HL-60/S4 treated with phorbol 12-myristate 13-acetate at 8.2 ng/mL for 4 days and 3 days (cell line): ENCODE results near the gene TRIM17.
"Not testable (repeated sequence)": the region's sequence is repeated elsewhere in the genome, so short reads cannot be mapped to it uniquely, and the experiment has no call there.

Source experiments
- in situ Hi-C: fragments of 300-500 bp; cut with MboI; formaldehyde crosslinking; loops from 2 replicates; pipeline ENCODE4 v1.15.0; 2022; ENCODE audit warnings: low sequenced_read_pairs

Gene TRIM17

DNA sequence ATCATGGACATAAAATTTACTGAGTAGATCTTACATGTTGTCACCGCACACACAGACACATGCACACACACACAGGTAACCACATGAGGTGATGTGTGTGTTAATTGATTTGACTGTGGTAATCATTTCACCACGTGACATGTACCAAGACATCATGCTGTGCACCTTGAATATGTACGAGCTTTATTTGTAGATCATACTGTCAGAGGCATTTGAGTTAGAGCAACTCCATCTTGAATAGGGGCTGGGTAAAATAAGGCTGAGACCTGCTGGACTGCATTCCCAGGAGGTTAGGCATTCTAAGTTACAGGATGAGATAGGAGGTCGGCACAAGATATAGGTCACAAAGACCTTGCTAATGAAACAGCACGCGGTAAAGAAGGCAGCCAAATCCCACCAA lies 31.7 kb upstream of the TRIM17 start:
- in situ Hi-C loops = no loop called here

DNA sequence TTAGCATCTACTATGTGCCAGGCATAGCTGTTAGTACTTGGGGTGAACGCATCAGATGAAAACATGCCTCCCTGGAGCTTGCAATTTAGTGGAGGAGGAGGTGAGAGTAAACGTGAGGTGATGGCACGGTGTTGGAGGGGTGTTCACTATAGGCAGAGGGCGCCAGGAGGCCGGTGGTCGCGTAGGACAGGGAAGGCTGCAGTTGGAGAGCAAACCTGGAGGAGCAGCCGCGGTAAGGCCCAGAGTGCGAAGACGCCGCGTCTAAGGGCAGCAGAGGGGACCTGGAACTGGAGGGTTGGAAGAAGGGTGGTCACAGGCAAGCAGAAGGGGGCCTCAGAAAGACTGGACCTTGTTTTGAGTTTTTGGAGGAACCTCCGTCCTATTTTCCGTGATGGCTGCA lies 30.2 kb upstream of the TRIM17 start:
- in situ Hi-C loops = no loop called here

DNA sequence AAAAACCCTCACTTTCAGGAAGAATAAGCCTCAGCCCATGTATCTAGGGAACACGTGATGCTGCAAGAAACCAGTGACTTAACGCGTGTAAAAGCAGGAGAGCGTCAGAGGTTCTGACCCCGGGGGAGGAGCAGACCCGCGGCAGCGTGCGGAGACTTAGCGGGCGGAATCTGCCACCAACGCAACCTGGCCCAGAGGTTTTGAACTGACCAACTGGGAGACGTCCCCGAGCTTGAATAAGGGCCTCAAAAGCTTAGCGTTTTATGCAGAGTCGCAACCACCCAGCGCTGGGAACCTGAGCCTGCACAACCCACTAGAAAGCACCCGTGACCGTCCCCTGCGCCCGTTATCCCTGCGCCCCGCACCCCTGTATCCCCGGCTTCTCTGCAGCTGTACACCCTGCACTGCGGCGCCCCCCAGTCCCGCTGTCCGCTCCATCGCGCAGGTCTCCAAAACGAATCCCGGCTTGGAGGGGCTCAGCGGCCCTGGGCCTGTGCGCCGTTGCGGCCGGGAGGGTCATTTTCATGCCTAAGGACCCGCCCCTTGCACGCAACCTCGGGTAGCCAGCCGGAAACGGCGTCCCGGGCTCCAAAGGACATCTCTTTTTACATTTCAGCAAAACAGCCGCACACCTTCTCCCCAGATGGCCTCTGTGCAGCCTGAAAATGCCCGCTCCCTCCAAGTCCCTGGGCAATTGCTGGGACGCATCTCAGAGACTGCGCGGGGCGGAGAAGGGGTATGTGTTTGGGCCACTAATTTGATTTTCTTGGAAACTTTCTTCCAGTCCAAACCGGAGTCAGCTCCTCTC lies 29.4 kb upstream of the TRIM17 start:
- in situ Hi-C loops = no loop called here

DNA sequence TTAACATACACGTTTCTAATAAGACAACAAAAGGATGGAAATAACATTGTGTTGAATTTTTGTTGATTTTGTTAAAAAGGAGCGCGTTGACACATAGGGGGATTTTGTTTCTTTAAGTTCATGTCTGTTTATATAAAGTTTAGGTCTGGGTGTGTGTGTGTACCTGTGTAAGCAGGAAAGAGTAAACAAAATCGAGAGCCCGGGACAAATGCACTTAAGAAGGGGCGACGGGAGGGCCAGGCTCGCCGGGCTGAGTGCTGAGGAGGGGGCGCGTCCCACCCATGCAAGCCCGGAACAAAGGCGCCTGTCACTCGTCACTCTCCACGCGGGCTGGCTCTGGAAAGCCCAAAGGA lies 28.8 kb upstream of the TRIM17 start:
- in situ Hi-C loops = no loop called here

DNA sequence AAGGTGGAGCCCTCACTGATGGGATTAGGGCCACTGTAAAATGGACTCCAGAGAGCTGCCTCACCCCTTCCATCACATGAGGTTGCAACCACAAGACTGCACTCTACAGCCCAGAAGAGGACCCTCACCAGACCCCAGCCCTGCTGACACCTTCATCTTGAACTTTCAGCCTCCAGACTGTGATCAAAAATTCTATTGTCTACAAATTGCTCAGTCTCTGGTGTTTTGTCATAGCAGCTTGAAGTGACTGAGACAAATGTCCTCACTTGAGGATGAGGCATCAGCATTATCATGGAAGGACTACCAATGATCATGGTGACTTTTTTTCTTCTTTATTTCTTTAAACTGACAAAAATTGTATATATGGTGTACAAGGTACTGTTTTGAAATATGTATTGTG lies 26.7 kb upstream of the TRIM17 start:
- in situ Hi-C loops = no loop called here

DNA sequence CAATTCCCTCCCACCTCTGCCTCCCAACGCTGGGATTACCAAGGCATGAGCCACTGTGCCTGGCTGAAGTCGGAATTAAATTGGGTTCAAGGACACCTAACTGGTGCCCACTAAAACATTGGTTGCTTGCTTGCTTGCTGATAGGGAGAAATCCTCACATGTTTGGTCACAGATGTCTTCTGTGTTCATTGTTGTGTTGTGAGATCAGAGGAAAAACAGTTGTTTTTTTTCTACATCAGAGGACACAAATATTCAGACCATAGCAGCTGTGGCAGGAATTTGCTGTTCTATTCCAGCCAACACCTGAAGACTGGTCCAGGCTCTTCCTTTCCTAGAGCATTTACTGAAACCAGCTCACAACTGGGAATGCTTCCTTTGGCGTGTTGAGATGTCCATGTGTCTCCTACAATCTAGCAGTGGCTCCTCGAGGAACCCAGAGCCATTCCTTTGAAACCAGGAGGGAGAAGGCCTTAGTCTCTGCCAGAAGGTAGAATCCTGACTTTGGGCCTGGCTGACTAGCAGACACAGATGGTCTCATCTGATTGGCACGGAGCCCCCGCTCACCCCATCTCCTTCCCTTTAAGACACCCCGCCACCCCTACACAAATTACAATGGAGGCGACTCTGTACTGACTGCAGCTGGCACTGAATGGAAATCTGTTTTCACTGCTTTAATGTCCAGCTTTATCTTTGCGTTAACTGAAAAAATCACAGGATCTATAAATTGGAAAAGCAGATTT lies 24.3 kb upstream of the TRIM17 start:
- in situ Hi-C loops = no loop called here

DNA sequence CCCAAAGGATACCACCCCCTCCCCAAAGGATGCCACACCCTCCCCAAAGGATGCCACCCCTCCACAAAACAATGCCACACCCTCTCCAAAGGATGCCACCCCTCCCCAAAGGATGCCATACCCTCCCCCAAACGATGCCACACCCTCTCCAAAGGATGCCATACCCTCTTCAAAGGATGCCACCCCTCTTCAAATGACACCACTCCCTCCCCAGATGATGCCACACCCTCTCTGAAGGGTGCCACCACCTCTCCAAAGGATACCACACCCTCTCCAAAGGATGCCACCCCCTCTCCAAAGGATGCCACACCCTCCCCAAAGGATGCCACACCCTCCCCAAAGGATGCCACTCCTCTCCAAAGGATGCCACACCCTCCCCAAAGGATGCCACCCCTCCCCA lies 21.6 kb upstream of the TRIM17 start:
- in situ Hi-C loops = no loop called here

DNA sequence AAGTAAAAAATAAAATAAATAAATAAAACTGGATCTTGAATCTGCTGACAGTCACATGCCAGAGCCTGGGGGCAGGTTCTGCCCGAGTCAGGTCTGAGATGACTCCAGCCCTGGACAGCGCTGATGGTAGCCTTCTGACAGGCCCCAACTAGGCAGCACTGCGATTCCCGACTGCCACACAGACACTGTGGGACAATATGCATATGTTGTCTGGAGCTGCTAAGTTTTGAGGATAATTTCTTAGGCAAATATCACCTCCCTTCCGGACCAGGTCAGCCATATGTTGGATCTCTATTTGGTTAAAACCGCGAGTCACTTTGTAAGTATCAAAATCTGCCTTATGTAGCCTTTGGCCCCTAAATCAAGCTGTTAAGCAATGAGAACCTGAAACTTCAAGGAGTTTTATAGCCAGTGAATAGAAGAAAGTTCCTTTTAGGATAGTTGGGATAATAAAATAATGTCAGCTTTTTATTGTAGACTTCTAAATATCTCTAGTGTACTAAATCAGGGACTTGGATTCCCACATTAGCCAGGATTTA lies 20.8 kb upstream of the TRIM17 start:
- in situ Hi-C loops = no loop called here

DNA sequence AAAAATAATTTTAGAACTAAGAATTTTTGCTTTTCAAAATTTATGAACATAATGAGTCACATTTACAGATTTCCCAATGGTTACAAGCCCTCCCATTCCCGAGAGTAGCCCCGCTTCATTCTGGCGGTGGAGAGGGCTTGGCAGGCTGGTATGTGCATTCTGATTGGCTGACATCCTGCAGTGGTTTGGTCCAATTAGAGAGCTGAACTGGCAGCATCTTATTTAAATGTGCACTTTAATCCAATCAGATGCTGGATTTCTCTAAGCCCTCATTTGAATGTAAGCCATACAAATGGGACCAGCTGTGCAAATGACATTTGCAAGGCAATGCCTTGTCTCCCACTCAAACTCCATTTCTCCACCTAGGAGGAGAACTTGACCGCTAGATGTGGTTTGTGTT lies 18.0 kb upstream of the TRIM17 start:
- in situ Hi-C loops = no loop called here

DNA sequence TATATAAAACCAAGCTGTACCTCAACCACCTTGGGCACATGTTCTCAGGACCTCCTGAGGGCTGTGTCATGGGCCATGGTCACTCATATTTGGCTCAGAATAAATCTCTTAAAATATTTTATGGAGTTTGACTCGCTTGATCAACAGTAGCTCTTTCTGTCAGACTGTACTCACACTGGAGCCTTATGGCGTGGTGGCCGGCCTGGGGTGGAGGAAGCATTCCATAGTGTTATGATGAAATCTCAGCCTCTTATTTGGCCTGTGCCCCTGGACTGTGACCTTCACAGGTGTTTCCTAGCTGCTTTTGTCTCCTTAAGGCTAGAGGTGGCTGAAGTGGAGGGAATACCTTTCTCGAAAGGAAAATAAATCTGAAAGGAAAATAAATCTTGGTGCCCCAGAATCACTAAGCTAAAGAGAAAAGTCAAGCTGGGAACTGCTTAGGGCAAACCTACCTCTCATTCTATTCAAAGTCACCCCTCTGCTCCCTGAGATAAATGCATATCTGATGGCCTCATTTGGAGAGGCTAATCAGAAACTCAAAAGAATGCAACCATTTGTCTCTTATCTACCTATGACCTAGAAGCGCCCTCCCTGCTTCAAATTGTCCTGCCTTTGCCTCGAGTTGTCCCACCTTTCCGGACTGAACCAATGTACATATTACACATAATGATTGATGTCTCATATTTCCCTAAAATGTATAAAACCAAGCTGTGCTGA lies 16.8 kb upstream of the TRIM17 start:
- in situ Hi-C loops = not testable (repeated sequence)

DNA sequence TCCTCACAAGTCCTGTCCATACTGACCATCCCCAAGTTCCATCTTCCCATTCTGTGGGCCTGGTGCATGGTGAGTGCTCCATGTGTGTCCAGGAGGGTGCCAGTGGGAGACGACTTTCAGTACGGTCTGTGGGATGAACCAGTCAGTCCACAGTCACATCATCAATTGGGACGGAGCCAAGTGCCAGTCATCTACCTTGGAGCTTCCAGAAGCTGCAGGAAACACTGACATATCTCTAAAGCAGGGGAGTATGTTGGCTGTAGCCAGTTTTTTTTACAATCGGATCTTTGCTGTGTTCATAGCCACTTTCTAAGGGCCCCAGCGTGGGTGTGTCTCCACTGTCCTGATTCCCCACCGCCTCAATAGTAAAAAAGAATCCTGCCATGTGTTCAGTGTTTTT lies 13.6 kb upstream of the TRIM17 start:
- in situ Hi-C loops = no loop called here

DNA sequence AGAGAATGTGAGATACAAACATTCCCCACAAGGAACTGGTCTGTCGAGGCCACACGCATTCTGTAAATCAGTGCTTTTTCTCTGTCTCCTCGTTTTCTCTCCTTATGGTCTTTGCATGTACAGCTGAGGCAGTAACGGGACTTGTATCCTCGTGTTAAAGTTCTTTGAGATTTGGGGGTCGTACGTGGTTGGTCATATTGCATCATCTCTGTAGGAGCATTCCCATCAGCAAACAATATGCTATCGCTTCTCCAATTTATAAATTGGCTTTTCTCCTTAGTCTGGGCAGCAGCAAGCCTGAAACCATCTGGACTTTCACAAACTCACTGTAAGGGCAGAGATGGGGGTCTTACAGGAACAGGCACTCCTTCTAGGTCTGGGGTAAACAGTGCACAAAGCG lies 13.0 kb upstream of the TRIM17 start:
- in situ Hi-C loops = no loop called here

DNA sequence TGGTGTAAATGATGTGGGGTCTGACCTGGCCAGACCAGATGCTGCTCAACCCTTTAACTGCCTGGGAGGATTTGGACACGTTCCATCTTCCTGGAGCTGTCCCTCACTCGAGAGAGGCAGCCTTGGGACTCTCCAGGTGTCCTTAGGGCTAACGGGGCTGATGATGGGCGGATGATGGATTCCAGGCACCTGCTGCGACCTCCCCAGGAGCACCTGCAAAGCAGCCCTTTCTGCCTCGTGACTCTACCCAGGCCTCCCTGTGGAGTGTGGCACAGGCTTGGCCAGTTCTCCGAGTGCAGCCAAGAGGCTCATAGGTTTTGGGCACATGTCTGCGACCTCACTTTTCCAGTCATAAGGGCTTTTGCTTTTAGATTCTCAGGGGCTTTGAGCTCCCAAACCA lies 12.3 kb upstream of the TRIM17 start:
- in situ Hi-C loops = no loop called here

DNA sequence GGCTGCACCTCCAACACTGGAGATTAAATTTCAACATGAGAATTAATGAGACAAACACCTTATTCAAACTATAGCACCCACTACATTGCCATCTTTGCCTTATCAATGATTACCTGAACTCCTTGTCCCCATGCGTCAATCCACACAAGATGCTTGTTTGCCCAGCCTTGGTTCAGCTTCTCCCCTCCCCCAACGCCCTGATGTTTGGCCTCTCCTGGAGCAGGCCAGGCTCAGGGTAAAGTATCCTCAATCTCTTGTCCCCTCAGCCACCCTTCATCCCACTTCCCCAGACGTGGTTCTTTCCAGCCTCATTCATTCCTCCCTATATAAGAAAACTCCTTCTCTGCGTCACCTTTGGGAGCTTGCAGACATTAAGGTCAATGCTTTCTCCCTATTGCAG lies 11.8 kb upstream of the TRIM17 start:
- in situ Hi-C loops = no loop called here

DNA sequence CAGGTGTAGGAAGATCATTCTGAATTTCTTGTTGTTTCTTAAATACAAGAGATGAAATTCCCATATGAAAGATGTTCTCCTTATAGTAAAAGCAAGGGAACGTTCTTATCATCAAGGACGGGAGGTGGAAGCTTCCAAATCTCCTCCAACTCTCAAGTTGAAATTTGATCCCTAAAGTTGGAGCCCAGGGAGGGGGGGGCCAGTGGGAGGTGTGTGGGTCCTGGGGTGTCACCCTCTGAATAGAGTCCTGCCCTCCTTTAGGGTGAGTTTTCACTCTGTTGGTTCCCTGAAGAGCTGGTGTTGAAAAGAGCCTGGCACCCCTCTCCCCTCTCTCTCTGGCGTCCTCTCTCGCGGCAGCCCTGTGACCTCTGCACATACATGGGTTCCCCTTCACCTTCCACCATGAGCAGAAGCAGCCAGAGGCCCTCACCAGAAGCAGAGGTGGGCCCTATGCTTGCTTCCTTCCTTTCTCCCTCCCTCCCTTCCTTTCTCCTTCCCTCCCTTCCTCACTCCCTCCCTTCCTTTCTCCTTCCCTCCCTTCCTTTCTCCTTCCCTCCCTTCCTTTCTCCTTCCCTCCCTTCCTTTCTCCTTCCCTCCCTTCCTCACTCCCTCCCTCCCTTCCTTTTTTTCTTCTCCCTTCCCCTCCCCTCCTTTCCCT lies 10.0 kb upstream of the TRIM17 start:
- in situ Hi-C loops = no loop called here

DNA sequence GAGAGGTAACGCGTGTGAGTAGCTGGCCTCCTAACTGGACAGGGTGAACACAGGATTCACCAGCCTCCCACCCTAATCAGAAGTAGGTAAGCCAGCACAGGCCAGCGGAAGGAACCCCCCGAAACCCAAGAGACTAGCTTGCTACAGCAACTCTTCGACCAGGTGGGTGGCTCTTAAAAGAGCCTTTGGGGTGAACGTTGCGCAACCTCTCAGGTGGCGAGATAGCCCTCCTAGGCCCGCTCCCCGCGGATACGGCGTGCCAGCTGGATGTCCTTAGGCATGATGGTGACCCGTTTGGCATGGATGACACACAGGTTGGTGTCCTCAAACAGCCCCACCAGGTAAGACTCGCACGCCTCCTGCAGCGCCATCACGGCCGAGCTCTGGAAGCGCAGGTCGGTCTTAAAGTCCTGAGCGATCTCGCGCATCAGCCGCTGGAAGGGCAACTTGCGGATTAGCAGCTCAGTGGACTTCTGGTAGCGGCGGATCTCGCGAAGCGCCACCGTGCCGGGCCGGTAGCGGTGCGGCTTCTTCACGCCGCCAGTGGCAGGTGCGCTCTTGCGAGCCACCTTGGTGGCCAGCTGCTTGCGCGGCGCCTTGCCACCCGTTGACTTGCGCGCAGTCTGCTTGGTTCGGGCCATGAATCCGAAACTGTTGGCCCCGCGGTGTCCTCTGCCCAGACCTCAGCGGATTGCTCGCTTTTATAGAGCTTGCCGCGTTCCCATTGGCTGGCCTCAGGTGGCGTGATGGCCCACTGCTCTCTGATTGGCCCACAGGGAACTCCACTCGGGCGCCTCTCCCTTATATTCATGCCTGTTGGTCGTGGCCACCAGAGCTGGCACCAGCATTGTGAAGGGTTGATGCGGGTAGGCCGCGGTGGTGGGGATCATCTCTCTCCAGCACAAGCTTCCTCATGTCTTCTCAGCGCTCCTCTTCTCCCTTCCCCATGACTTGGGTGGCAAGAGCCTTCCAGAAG lies 8.3 kb upstream of the TRIM17 start:
- in situ Hi-C loops = no loop called here

DNA sequence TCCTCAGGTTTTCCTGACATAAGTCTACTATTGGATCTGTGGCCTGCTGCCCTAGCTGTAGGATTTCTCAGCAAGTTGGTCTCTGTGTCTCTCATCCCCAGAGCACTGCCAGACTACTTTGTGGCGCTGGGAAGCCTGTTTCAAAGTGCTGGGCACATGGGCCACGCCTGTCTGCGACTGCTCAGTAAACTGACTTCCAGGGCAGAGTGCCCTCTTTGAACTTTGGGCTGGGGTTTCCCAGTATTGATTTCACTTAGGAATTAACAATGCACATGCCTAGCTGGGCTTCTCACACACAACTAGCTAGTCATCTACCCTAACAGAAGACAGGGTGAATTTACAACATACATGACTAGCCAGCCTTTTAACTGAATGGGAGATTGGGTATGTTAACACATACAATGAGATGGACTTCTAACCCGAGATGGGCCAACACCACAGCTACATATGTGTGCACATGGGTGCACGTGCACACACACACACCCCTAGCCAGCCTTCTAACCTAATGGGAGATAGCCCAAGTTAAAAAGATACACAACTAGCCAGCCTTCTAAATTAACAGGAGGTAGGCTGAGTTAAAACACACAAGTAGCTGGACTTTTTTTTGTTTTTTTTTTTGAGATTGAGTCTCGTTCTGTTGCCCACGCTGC lies 6.9 kb upstream of the TRIM17 start:
- in situ Hi-C loops = no loop called here

DNA sequence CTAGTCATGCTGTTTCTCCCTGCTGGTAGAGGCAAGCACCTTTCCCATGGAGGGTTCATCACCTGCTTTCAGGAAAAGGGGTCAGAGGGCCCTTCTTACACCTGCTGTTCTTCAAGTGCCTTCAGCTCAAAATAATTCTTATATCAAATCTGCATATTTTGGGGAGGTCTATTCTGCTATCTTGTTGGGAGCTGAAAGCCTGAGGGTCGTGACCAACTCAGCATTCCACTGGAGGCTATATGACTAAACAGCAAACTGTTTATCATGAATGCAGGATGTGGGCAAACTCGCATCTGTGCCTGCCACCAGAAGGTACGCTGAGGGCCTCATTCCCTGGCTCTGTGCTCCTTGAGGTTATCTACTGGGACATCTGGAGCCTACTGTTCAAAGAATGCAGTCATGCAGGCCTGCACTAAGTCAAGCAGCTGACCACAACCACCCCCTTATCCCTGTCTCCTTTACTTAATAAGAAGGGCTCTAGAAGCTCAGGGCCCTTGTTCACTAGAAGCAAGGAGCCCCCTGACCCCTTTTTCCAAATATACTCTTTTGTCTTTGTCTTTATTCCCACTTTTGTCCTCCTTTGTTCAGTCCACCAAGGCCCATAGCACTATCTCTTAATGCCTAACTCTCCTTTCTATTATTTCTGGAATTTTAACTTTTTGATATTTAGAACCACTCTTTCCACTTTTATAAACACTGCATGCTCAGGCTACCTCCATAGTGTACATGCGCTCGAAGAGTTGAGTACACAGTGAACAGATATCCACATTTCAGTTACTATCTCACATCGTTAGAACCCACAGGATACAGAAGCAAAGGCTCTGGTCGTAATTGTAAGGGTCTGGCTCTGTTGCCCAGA lies 4.5 kb upstream of the TRIM17 start:
- in situ Hi-C loops = no loop called here
